Heart left ventricle (tissue), 16 donors: Measurements from ENCODE around the gene CTNND2. TPM values are rescaled to one million over a fixed set of nuclear protein-coding genes. Genes with fewer than 3 reads are reported as not detected.

Experiments
- ATAC-seq, 4 donors: fragments of 200-7000 bp; cut with Tn5 transposase; one replicate each; pipeline ENCODE4 v1.9.1; 2020 to 2022; ENCODE audit warnings: moderate library complexity in 4 of 4, mild to moderate bottlenecking in 3 of 4, moderate number of reproducible peaks in 1 of 4
- DNase-seq, 5 donors: peaks; one replicate each; pipeline ENCODE4 v3.0.0-alpha.2; 2020
- H3K27ac ChIP-seq, 12 donors: fragments of 200-600 bp; sonication (generic) in 4 of 12; one replicate each; pipeline versions ENCODE4 v1.5.0 to v1.8.0; 2016 to 2022; ENCODE audit warnings: mild to moderate bottlenecking in 2 of 12
- H3K27me3 ChIP-seq, 9 donors: fragments of 200-600 bp; sonication (generic) in 2 of 9; one replicate each; pipeline versions ENCODE4 v1.5.1 to v1.8.0; 2016 to 2022; ENCODE audit warnings: mild to moderate bottlenecking in 3 of 9
- H3K36me3 ChIP-seq, 9 donors: fragments of 200-600 bp; sonication (generic) in 2 of 9; one replicate each; pipeline versions ENCODE4 v1.5.0 to v1.8.0; 2018 to 2022; ENCODE audit warnings: mild to moderate bottlenecking in 2 of 9
- H3K4me1 ChIP-seq, 12 donors: fragments of 200-600 bp; sonication (generic) in 4 of 12; one replicate each; pipeline versions ENCODE4 v1.5.0 to v1.8.0; 2016 to 2022; ENCODE audit warnings: mild to moderate bottlenecking in 3 of 12
- H3K4me3 ChIP-seq, 12 donors: fragments of 200-600 bp; sonication (generic) in 4 of 12; one replicate each; pipeline versions ENCODE4 v1.5.0 to v1.8.0; 2017 to 2022; ENCODE audit warnings: mild to moderate bottlenecking in 9 of 12, moderate library complexity in 4 of 12
- H3K9me3 ChIP-seq, 12 donors: fragments of 200-600 bp; sonication (generic) in 4 of 12; one replicate each; pipeline versions ENCODE4 v1.5.0 to v1.8.0; 2016 to 2022; ENCODE audit warnings: mild to moderate bottlenecking in 1 of 12
- POLR2A ChIP-seq, 2 donors: fragments of 450-650 bp; IDR thresholded peaks; one replicate each; pipeline ENCODE4 v1.6.1; 2017; ENCODE audit warnings: antibody characterized with exemption in 2 of 2, mild to moderate bottlenecking in 2 of 2, moderate library complexity in 2 of 2
- WGBS, 4 donors: extraction: QIAGEN DNeasy Blood & Tissue Kit in 2 of 4; methylation state at CpG; one replicate each; pipeline versions ENCODE4 v1.1.5 to v1.1.7; 2013 to 2018; 5-methylcytosine and 5-hydroxymethylcytosine counted together
- intact Hi-C, 10 donors: fragments of 100-400 bp; cut with DNase I; formaldehyde crosslinking; loops; one replicate each; pipeline versions ENCODE4 v1.11.1 to v1.14.2; 2022
- polyA plus RNA-seq, 2 donors: library from polyadenylated mRNA; stranded (reverse); fragments of 200-250 nt; gene quantifications; one replicate each; pipeline ENCODE4 v1.2.3, GENCODE V29; 2013
- total RNA-seq, 9 donors: library from RNA; depleted of rRNA in 2 of 9; stranded (reverse); fragments of >200 nt in 2 of 9; fragmentation: NEBNext Ultra II Directional in 3 of 9; extraction: Animal tissue kit (Norgen Biotek cat#: 25700) in 3 of 9; gene quantifications; one replicate each; pipeline versions ENCODE4 v1.1.0 to v1.2.4, GENCODE V29; 2016 to 2023
- TF ChIP-seq, protein P1 (sequence below), 12 donors: fragments of 200-600 bp; sonication (generic) in 4 of 12; IDR thresholded peaks; one replicate each; pipeline versions ENCODE4 v1.5.0 to v1.8.0; 2018 to 2022; ENCODE audit warnings: antibody characterized with exemption in 12 of 12, mild to moderate bottlenecking in 5 of 12
- donor health status: ischemic (EF 13 %, LVEDD 7.1; RV severe dilation, severe dysfunction).
- donor health status: healthy with polysubstance abuse.
- donor health status: DM: no; HTN: yes; CAD: no.
- donor health status: DM: no; HTN: no; CAD: no.
- donor health status: ischemic (EF 25% LVEDD 6.9; RV normal size, moderate dysfunction).
- donor health status: ischemic (EF 25% LVEDD 5.7; RV mildly dilated, moderate dysfunction).
- donor health status: healthy.
- donor health status: DM: yes; HTN: yes; CAD: no.
- donor health status: ischemic (EF 35%, LVEDD 5.7; RV mildly dilated, moderate dysfunction).
- donor health status: nonischemic (EF 11% LVEDD 7.7; RV severe dilation, severe dysfunction).
- donor health status: DM: yes; HTN: yes; CAD: no.
- donor health status: PGD.
- donor health status: ischemic (EF 29% LVEDD 5.4; RV normal size, mild dysfunction).
- donor health status: nonischemic (EF 23%, LVEDD 6.1; RV moderate dilation, normal function).

Gene CTNND2
- total and polyA plus RNA-seq, 11 donors, result 4.0 to 36.8 (median 20.2) TPM

- ATAC-seq (peak in 1 of 4 donors; percentile 32), DNase-seq (no peak)
- no peaks in the 10 kb centered on the region for H3K27me3 ChIP-seq
- H3K9me3 ChIP-seq, result no peaks in the 10 kb centered on the region
- no peaks in the 10 kb centered on the region for H3K4me1 ChIP-seq
- intact Hi-C loops, result no loop called here
- no peaks in the 10 kb centered on the region for H3K36me3 ChIP-seq
- no peak overlapping the region for H3K27ac ChIP-seq
- TF ChIP-seq POLR2A (IDR thresholded peaks at IDR 0.05), result no peak
- TF ChIP-seq, protein P1, sequence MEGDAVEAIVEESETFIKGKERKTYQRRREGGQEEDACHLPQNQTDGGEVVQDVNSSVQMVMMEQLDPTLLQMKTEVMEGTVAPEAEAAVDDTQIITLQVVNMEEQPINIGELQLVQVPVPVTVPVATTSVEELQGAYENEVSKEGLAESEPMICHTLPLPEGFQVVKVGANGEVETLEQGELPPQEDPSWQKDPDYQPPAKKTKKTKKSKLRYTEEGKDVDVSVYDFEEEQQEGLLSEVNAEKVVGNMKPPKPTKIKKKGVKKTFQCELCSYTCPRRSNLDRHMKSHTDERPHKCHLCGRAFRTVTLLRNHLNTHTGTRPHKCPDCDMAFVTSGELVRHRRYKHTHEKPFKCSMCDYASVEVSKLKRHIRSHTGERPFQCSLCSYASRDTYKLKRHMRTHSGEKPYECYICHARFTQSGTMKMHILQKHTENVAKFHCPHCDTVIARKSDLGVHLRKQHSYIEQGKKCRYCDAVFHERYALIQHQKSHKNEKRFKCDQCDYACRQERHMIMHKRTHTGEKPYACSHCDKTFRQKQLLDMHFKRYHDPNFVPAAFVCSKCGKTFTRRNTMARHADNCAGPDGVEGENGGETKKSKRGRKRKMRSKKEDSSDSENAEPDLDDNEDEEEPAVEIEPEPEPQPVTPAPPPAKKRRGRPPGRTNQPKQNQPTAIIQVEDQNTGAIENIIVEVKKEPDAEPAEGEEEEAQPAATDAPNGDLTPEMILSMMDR (IDR thresholded peaks at IDR 0.05), result no peak
- 47 to 63% (median 56%) methylated on average over 1 of the region's 1 CpG for WGBS, 4 donors
- no peak overlapping the region for H3K4me3 ChIP-seq
Measured at GRCh38 chr5:11224436-11225187, 679.6 kb downstream of the CTNND2 start.

- H3K9me3 ChIP-seq, result no peaks in the 10 kb centered on the region
- no peak for DNase-seq
- H3K27ac ChIP-seq, result no peak overlapping the region
- intact Hi-C loops, result no loop called here
- H3K4me1 ChIP-seq, result no peaks in the 10 kb centered on the region
- ATAC-seq, result no peak
- TF ChIP-seq POLR2A (IDR thresholded peaks at IDR 0.05), result no peak
- TF ChIP-seq, protein P1 (IDR thresholded peaks at IDR 0.05), result no peak
- whole genome bisulfite sequencing, 4 donors, result 82 to 84% (median 83%) methylated on average over 5 of the region's 5 CpGs
- no peak overlapping the region for H3K4me3 ChIP-seq
- H3K27me3 ChIP-seq, result peaks cover 0 to 3% (median 0%) of the 10 kb centered on the region in 9 donors
- H3K36me3 ChIP-seq, result no peaks in the 10 kb centered on the region
Measured at GRCh38 chr5:11222169-11222568, 682.1 kb downstream of the CTNND2 start.

DNA sequence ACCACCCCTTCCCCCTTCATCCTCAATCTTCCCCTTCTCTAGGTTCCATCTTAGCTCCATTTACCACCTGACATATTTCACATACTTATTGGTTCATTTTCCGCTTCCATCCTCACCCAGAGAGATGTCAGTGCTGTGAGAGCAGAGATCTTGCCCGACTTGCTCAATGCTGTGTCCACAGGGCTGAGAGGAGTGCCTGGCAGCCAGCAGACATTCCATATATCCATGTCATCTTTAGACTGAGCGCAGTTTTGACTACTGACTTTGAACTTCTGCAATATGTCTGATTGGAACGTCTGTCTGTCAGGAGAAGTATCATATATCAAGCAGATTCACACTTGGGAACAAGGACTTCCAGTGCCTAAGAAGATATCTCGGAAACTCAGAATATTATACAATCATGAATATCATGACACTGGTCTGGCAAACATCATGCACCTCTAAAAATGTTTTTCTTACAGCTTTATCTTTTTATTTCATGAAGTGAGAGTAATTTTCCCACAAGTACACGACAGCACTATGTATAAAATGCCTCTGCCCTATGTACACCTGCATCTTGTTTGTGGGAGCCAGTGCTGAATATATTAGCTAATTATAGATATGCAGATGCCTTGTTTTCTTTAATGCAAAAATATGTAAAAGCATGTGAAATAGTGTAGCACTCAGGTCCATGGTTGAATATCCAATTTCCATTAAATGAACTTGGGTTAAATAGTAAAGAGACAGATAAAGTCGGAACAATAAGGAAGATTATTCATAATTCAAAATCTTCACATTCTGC, 689.2 kb downstream of the CTNND2 start:
- 69 to 83% (median 80%) methylated on average over 7 of the region's 7 CpGs for WGBS, 4 donors
- TF ChIP-seq, protein P1 (IDR thresholded peaks at IDR 0.05), result no peak
- no peak for TF ChIP-seq POLR2A (IDR thresholded peaks at IDR 0.05)
- Histone ChIP-seq H3K36me3 (no peaks in the 10 kb centered on the region), H3K27ac (no peak overlapping the region), H3K4me3 (no peak overlapping the region), H3K9me3 (peaks cover 0 to 7% (median 0%) of the 10 kb centered on the region in 12 donors), H3K4me1 (no peaks in the 10 kb centered on the region), H3K27me3 (peaks cover 0 to 3% (median 0%) of the 10 kb centered on the region in 9 donors)
- ATAC-seq (no peak), DNase-seq (no peak)
- intact Hi-C loops, result no loop called here

- H3K27me3 ChIP-seq, result no peaks in the 10 kb centered on the region
- H3K9me3 ChIP-seq, result peaks cover 0 to 7% (median 0%) of the 10 kb centered on the region in 12 donors
- WGBS, 4 donors, result 72 to 87% (median 85%) methylated on average over 3 of the region's 3 CpGs
- H3K36me3 ChIP-seq, result no peaks in the 10 kb centered on the region
- TF ChIP-seq, protein P1 (IDR thresholded peaks at IDR 0.05), result no peak
- TF ChIP-seq POLR2A (IDR thresholded peaks at IDR 0.05), result no peak
- no peak overlapping the region for H3K4me3 ChIP-seq
- ATAC-seq, result no peak
- intact Hi-C loops, result no loop called here
- H3K4me1 ChIP-seq, result no peaks in the 10 kb centered on the region
- no peak overlapping the region for H3K27ac ChIP-seq
- DNase-seq, result no peak
Measured at GRCh38 chr5:11212706-11213105, 691.5 kb downstream of the CTNND2 start.
